HepG2 (cell line): ENCODE results near the gene C22orf31. TPM values are rescaled to one million over a fixed set of nuclear protein-coding genes. Genes with fewer than 3 reads are reported as not detected.

ENCODE experiments used
- AGO2 ChIP-seq: fragments of 200-400 bp; formaldehyde crosslinking; optimal IDR thresholded peaks from 2 replicates; pipeline ENCODE3; 2017; ENCODE audit warnings: mild to moderate bottlenecking, low read depth, low read length, moderate library complexity
- ATF2 ChIP-seq: sonication (generic); formaldehyde crosslinking; IDR thresholded peaks from 2 replicates; pipeline ENCODE4 v1.4.0; 2020; ENCODE audit warnings: missing genetic modification reagents
- ATF7 ChIP-seq, 2 experiments: fragments of 450-650 bp in 1 of 2; sonication (generic) in 1 of 2; formaldehyde crosslinking in 1 of 2; IDR thresholded peaks; 2 replicates each; pipeline versions ENCODE4 v1.4.0 to v1.6.1; 2016 to 2020; ENCODE audit warnings: antibody characterized with exemption in 1 of 2, mild to moderate bottlenecking in 1 of 2, missing genetic modification reagents in 1 of 2
- ATF7-NPFF ChIP-seq: sonication (generic); formaldehyde crosslinking; IDR thresholded peaks from 2 replicates; pipeline ENCODE4 v1.8.1; 2023; ENCODE audit warnings: mild to moderate bottlenecking, low read depth, missing genetic modification reagents, moderate library complexity
- CREM ChIP-seq, 2 experiments: sonication (generic) in 1 of 2; formaldehyde crosslinking in 1 of 2; IDR thresholded peaks; 2 replicates each; pipeline versions ENCODE4 v1.4.0 to v1.6.1; 2016 to 2020; ENCODE audit warnings: antibody characterized with exemption in 1 of 2, mild to moderate bottlenecking in 1 of 2, missing genetic modification reagents in 1 of 2
- ELF4 ChIP-seq: sonication (generic); formaldehyde crosslinking; IDR thresholded peaks from 2 replicates; pipeline ENCODE4 v1.5.0; 2020; ENCODE audit warnings: missing genetic modification reagents, mild to moderate bottlenecking, moderate library complexity, borderline replicate concordance
- FOSL2 ChIP-seq: sonication (generic); formaldehyde crosslinking; IDR thresholded peaks from 2 replicates; pipeline ENCODE4 v1.4.0; 2020; ENCODE audit warnings: missing genetic modification reagents
- KLF16 ChIP-seq, 2 experiments: sonication (generic) in 1 of 2; formaldehyde crosslinking in 1 of 2; IDR thresholded peaks; 2 replicates each; pipeline versions ENCODE4 v1.6.1 to v1.8.0; 2016 to 2023; ENCODE audit warnings: missing genetic modification reagents in 2 of 2, missing compliant biosample characterization in 1 of 2
- MAFF ChIP-seq: IDR thresholded peaks from 2 replicates; pipeline ENCODE4 v1.6.1; 2011; ENCODE audit warnings: low read depth, low read length, improper control_type of control experiment
- MED1 ChIP-seq: sonication (generic); formaldehyde crosslinking; IDR thresholded peaks from 2 replicates; pipeline ENCODE4 v1.4.0; 2020; ENCODE audit warnings: missing genetic modification reagents
- NFKBIZ ChIP-seq: IDR thresholded peaks from 2 replicates; pipeline ENCODE4 v1.6.1; 2018; ENCODE audit warnings: missing genetic modification reagents, missing compliant biosample characterization
- NR2F6 ChIP-seq, 2 experiments: IDR thresholded peaks; 2 replicates each; pipeline ENCODE4 v1.6.1; 2016; ENCODE audit warnings: antibody characterized with exemption in 1 of 2, mild to moderate bottlenecking in 1 of 2
- PAXIP1 ChIP-seq: sonication (generic); formaldehyde crosslinking; conservative IDR thresholded peaks from 2 replicates; pipeline ENCODE4 v1.4.0; 2020; ENCODE audit warnings: mild to moderate bottlenecking, missing genetic modification reagents, moderate library complexity
- RAD21 ChIP-seq: fragments of 450-650 bp; formaldehyde crosslinking; IDR thresholded peaks from 2 replicates; pipeline ENCODE4 v1.5.0; 2020; ENCODE audit warnings: mild to moderate bottlenecking
- RNF2 ChIP-seq: fragments of 450-650 bp; conservative IDR thresholded peaks from 2 replicates; pipeline ENCODE4 v1.6.1; 2016; ENCODE audit warnings: low read depth
- SRY ChIP-seq: sonication (generic); formaldehyde crosslinking; IDR thresholded peaks from 2 replicates; pipeline ENCODE4 v1.8.0; 2022; ENCODE audit warnings: mild to moderate bottlenecking, missing genetic modification reagents
- THAP11 ChIP-seq: IDR thresholded peaks from 2 replicates; pipeline ENCODE4 v1.6.1; 2016; ENCODE audit warnings: missing biosample characterization, missing genetic modification reagents
- ZNF160 ChIP-seq: sonication (generic); formaldehyde crosslinking; IDR thresholded peaks from 2 replicates; pipeline ENCODE4 v1.8.0; 2022; ENCODE audit warnings: mild to moderate bottlenecking, inconsistent platforms, missing genetic modification reagents
- ZNF274 ChIP-seq: sonication (generic); formaldehyde crosslinking; IDR thresholded peaks from 2 replicates; pipeline ENCODE4 v1.5.1; 2020; ENCODE audit warnings: mild to moderate bottlenecking, missing genetic modification reagents
- ZNF331 ChIP-seq: sonication (generic); formaldehyde crosslinking; IDR thresholded peaks from 2 replicates; pipeline ENCODE4 v1.4.0; 2020; ENCODE audit warnings: missing genetic modification reagents
- ZNF335 ChIP-seq: sonication (generic); formaldehyde crosslinking; IDR thresholded peaks from 2 replicates; pipeline ENCODE4 v1.4.0; 2020; ENCODE audit warnings: missing genetic modification reagents
- ZNF367 ChIP-seq: sonication (generic); formaldehyde crosslinking; IDR thresholded peaks from 2 replicates; pipeline ENCODE4 v1.4.0; 2020; ENCODE audit warnings: missing genetic modification reagents, borderline replicate concordance
- ZNF607 ChIP-seq: sonication (generic); formaldehyde crosslinking; IDR thresholded peaks from 2 replicates; pipeline ENCODE4 v1.5.1; 2020; ENCODE audit warnings: missing genetic modification reagents, mild to moderate bottlenecking, borderline replicate concordance
- polyA plus RNA-seq, 8 experiments: library from polyadenylated mRNA; depleted of rRNA in 3 of 8; stranded (reverse) in 7 of 8; unstranded in 1 of 8; fragments of >200 nt; fragmentation: Illumina TruSeq in 4 of 8; extraction: Trizol in 4 of 8; gene quantifications; 2 replicates each; pipeline versions ENCODE4 v1.2.1 to v1.2.3, GENCODE V29; 2011 to 2016; ENCODE audit warnings: low read depth in 4 of 8, missing spikeins in 1 of 8, mixed read lengths in 1 of 8; ENCODE audit not compliant: insufficient read depth in 1 of 8
- total RNA-seq, 5 experiments: library from RNA; depleted of rRNA; stranded (reverse); fragments of >200 nt; fragmentation: Illumina TruSeq; extraction: Trizol; gene quantifications; 2 replicates each; pipeline ENCODE4 v1.2.3, GENCODE V29; 2016; ENCODE audit warnings: low read depth in 1 of 5
- TF ChIP-seq, protein P1 (sequence below): sonication (generic); formaldehyde crosslinking; IDR thresholded peaks from 2 replicates; pipeline ENCODE4 v1.8.0; 2022; ENCODE audit warnings: mild to moderate bottlenecking, missing genetic modification reagents, moderate library complexity

Gene C22orf31
- total and polyA plus RNA-seq, 2 of the 13 experiments (the other 11 are each of a cell fraction or from before 2014, with no cell fraction given), result not detected

DNA sequence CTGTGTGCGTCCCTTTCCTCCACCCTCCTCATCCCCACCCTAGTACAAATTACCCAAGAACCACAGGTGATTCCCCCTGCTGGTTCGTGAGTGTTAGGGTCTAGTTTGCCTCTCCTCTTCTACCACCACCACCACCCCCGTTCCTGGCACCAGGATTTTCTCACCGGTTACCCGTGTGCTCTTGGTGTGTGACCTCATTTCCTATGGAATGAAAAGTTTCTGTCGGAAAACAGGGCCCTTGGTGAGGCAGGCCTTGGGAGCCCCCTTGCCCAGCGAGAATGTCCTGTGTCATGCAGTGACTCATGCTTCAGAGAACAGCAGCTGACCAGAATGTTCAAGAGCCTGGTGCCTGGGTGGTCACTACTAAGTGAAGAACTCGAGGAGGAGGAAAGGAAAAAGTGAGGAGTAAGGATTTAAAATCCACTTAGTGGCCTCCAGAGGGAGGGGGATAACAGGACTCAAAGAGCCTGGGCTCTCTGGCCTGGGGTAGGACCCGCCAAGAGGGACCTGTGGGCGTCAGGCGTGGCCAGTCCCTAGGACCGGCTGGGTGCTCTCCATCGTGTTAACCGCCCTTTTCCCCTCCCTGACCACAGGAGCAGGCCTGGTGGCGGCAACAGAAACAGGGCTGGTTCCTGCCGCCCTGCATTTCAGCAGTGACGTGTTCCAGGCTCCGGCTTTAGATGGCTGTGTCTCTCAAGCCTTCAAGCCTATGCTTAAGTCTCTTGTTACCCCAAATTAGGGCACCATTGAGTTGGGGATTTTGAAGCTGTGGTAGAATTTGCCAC, 30.2 kb downstream of the C22orf31 start (continued):
- TF ChIP-seq FOSL2 (CRISPR knock-in tag) (peak; percentile 97), SRY (peak; percentile 63), MED1 (peak; percentile 72), ELF4 (CRISPR knock-in tag) (no peak), ZNF160 (CRISPR knock-in tag) (no peak), ZNF274 (CRISPR knock-in tag) (no peak), ATF7-NPFF (CRISPR knock-in tag) (no peak), AGO2 (peak; percentile 70), ZNF607 (no peak), ATF7 (IDR thresholded peaks at IDR 0.05) (peak; percentile 54; the same call in 1 of the 2 replicates), ATF7 (CRISPR knock-in tag; IDR thresholded peaks at IDR 0.05) (peak; percentile 82; the same call in 1 of the 2 replicates), ZNF331 (CRISPR knock-in tag) (no peak), MAFF (peak; percentile 59; the same call in 1 of the 2 replicates), CREM (IDR thresholded peaks at IDR 0.05) (peak; percentile 15; the same call in 1 of the 2 replicates), CREM (CRISPR knock-in tag; IDR thresholded peaks at IDR 0.05) (no peak), ATF2 (CRISPR knock-in tag) (peak; percentile 48; the same call in 1 of the 2 replicates), KLF16 (CRISPR knock-in tag; IDR thresholded peaks at IDR 0.05) (peak in 1 of 2 experiments; percentile 35; a peak in 1 of 4 replicates), ZNF367 (CRISPR knock-in tag) (no peak), RAD21 (CRISPR knock-in tag) (no peak), THAP11 (CRISPR knock-in tag) (no peak), PAXIP1 (CRISPR knock-in tag) (no peak; the same call in 1 of the 2 replicates), NR2F6 (IDR thresholded peaks at IDR 0.05) (no peak), NR2F6 (CRISPR knock-in tag; IDR thresholded peaks at IDR 0.05) (peak; percentile 52), RNF2 (no peak), ZNF335 (CRISPR knock-in tag) (0 out of 2 replicates have a peak, but pooled peaks have one; percentile 34), NFKBIZ (CRISPR knock-in tag) (no peak)
- TF ChIP-seq, protein P1, sequence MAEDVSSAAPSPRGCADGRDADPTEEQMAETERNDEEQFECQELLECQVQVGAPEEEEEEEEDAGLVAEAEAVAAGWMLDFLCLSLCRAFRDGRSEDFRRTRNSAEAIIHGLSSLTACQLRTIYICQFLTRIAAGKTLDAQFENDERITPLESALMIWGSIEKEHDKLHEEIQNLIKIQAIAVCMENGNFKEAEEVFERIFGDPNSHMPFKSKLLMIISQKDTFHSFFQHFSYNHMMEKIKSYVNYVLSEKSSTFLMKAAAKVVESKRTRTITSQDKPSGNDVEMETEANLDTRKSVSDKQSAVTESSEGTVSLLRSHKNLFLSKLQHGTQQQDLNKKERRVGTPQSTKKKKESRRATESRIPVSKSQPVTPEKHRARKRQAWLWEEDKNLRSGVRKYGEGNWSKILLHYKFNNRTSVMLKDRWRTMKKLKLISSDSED (CRISPR knock-in tag), result no peak
